SU-DHL-6 (cell line): ENCODE data around the gene NTRK3.

Experiments
- EZH2phosphoT487 ChIP-seq: fragments of 200-600 bp; sonication (generic), shearing (Covaris generic); conservative IDR thresholded peaks from 2 replicates; pipeline ENCODE4 v1.6.1; 2018; ENCODE audit warnings: mild to moderate bottlenecking, antibody characterized with exemption, low read length, moderate library complexity, mixed read lengths
- TF ChIP-seq, protein P1 (sequence below): fragments of 200-600 bp; sonication (generic); IDR thresholded peaks from one replicate; pipeline ENCODE4 v1.5.1; 2017; ENCODE audit warnings: antibody characterized with exemption, mild to moderate bottlenecking, low read length, moderate library complexity; ENCODE audit not compliant: insufficient read depth, poor library complexity, severe bottlenecking

GRCh38 chr15:88067331-88067685, 189.2 kb downstream of the NTRK3 start:
- TF ChIP-seq, protein P1, sequence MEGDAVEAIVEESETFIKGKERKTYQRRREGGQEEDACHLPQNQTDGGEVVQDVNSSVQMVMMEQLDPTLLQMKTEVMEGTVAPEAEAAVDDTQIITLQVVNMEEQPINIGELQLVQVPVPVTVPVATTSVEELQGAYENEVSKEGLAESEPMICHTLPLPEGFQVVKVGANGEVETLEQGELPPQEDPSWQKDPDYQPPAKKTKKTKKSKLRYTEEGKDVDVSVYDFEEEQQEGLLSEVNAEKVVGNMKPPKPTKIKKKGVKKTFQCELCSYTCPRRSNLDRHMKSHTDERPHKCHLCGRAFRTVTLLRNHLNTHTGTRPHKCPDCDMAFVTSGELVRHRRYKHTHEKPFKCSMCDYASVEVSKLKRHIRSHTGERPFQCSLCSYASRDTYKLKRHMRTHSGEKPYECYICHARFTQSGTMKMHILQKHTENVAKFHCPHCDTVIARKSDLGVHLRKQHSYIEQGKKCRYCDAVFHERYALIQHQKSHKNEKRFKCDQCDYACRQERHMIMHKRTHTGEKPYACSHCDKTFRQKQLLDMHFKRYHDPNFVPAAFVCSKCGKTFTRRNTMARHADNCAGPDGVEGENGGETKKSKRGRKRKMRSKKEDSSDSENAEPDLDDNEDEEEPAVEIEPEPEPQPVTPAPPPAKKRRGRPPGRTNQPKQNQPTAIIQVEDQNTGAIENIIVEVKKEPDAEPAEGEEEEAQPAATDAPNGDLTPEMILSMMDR, result no peak
- TF ChIP-seq EZH2phosphoT487, result no peak
